Activated CD4-positive, alpha-beta T cell treated with anti-CD3 and anti-CD28 coated beads, Interleukin-2, amount 50 U/mL, for 48 hours (primary cell): ENCODE results near the gene PORCN.
A peak's percentile ranks its signal among the peaks of the same experiment; 100 is the strongest.
"Not testable (repeated sequence)": the region's sequence is repeated elsewhere in the genome, so short reads cannot be mapped to it uniquely, and the experiment has no call there.

ENCODE experiments used
- DNase-seq, 2 experiments: peaks; one replicate each; pipeline ENCODE4 v3.0.0-alpha.2; 2020

Gene PORCN

GRCh38 chrX:48514126-48514806 is 5.5 kb downstream of the PORCN start:
- no peak for DNase-seq

- no peak for DNase-seq
These were observed 6.2 kb downstream of the PORCN start for GRCh38 chrX:48514868-48515460.

GRCh38 chrX:48515842-48516241 is 7.0 kb downstream of the PORCN start:
- DNase-seq = no peak

GRCh38 chrX:48516285-48516684 is 7.5 kb downstream of the PORCN start:
- no peak for DNase-seq

- no peak for DNase-seq
These were observed 8.2 kb downstream of the PORCN start for GRCh38 chrX:48516987-48517386.

- DNase-seq = not testable (repeated sequence)
These were observed 10.7 kb downstream of the PORCN start for GRCh38 chrX:48519481-48519880.

- DNase-seq = no peak
These were observed 11.7 kb downstream of the PORCN start for GRCh38 chrX:48520455-48520854.

- no peak for DNase-seq
These were observed 12.2 kb downstream of the PORCN start for GRCh38 chrX:48520976-48521352.

GRCh38 chrX:48521353-48522243 is 12.8 kb downstream of the PORCN start, which contains the start of gene EBP:
Gene EBP, plus strand, starts transcription at chrX:48521808. Its CDS starts 1,964 bp downstream, at chrX:48523772.
- peak; percentile 95 for DNase-seq

GRCh38 chrX:48522291-48522690 is 13.5 kb downstream of the PORCN start:
- DNase-seq = no peak

- DNase-seq = no peak
These were observed 14.9 kb downstream of the PORCN start for GRCh38 chrX:48523682-48524081.

- not testable (repeated sequence) for DNase-seq
These were observed 17.1 kb downstream of the PORCN start for GRCh38 chrX:48525853-48526252.

- no peak for DNase-seq
These were observed 21.9 kb downstream of the PORCN start for GRCh38 chrX:48530736-48531135.

GRCh38 chrX:48531358-48531959 is 22.7 kb downstream of the PORCN start:
- DNase-seq = no peak

- no peak for DNase-seq
These were observed 23.4 kb downstream of the PORCN start for GRCh38 chrX:48532161-48532560.

- DNase-seq = no peak
These were observed 24.4 kb downstream of the PORCN start for GRCh38 chrX:48533165-48533564.

GRCh38 chrX:48538641-48539344 is 30.0 kb downstream of the PORCN start:
- no peak for DNase-seq

- peak; percentile 96 to 97 for DNase-seq
These were observed 30.7 kb downstream of the PORCN start, which contains the start of gene TBC1D25 for GRCh38 chrX:48539345-48540027. Gene TBC1D25, plus strand, starts transcription at chrX:48539714. Its CDS starts 84 bp downstream, at chrX:48539798.

GRCh38 chrX:48540028-48540375 is 31.2 kb downstream of the PORCN start:
- peak; percentile 55 to 65 for DNase-seq

- no peak for DNase-seq
These were observed 31.7 kb downstream of the PORCN start for GRCh38 chrX:48540480-48540879.

GRCh38 chrX:48541140-48541814 is 32.5 kb downstream of the PORCN start:
- DNase-seq = no peak
